GM12891 (cell line): Measurements from ENCODE around the gene PRRG3.

ENCODE experiments used
- PAX5 ChIP-seq: IDR thresholded peaks from 2 replicates; pipeline ENCODE4 v1.6.1; 2011; ENCODE audit warnings: low read length, moderate library complexity, mild to moderate bottlenecking; ENCODE audit not compliant: insufficient read depth, severe bottlenecking
- POLR2A ChIP-seq: IDR thresholded peaks from 2 replicates; pipeline ENCODE4 v1.6.1; 2011; ENCODE audit warnings: low read depth, low read length, control low read depth
- POLR2AphosphoS5 ChIP-seq: IDR thresholded peaks from 2 replicates; pipeline ENCODE4 v1.6.1; 2011; ENCODE audit warnings: low read depth, low read length, control low read depth
- TAF1 ChIP-seq: IDR thresholded peaks from 2 replicates; pipeline ENCODE4 v1.6.1; 2011; ENCODE audit warnings: low read depth, low read length, control low read depth

DNA sequence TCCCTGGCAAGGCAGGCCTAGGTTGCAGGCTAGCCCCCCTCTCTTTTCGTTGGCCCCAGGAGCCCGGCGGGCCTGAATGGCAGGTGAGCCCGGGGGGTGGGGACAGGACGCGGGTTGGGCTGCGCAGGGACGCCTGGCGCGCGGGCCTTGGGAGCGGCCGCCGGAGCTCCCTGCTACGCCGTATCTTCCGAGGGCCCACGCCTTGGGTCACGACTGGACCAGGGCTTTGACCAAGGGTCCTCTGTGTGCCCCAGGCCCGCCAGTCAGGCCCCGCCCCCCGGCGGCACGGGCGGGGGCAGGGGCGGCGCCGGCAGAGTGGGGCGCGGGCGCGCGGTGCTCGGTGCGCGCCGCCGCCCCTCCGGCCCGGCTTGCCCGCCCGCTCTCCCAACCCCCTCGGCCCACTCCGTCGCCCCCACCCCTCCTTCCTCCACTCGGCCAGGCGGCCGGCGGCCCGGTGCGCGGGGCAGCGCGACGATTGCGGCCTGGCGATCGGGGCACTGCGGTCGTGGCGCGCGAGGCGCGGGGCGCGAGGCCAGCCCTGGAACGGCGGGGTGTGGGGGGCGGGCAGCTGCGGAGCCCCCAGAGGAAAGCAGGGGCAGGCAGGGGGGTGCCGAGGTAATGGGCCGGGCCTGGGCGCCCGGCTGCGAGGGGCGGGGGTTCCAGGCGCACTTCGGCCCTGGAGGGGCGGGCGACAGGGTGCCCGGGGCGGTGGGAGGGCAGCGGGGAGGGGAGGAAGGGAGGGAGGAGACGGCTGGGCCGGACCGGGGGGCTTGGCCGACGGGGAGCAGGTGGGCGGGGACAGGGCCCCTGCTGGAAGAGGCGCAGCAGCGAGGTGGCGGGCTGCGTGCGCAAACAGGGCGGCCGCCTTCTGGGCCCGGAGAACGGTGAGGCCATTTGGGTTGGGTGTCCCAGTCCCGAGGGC, at the start of gene PRRG3:
- TF ChIP-seq POLR2A (no peak), POLR2AphosphoS5 (no peak), PAX5 (no peak), TAF1 (no peak)
